Gastroesophageal sphincter (tissue), 4 donors: ENCODE measurements around the gene CYP4X1. TPM values are rescaled to one million over a fixed set of nuclear protein-coding genes. Genes with fewer than 3 reads are reported as not detected.
"Not testable (repeated sequence)": the region's sequence is repeated elsewhere in the genome, so short reads cannot be mapped to it uniquely, and the experiment has no call there.

ENCODE experiments used
- ATAC-seq: fragments of 150-250 bp; one replicate; pipeline ENCODE4 v1.9.1; 2016; ENCODE audit warnings: mild to moderate bottlenecking, moderate library complexity
- H3K27ac ChIP-seq, 4 donors: fragments of 200-600 bp; sonication (generic) in 3 of 4; 1 replicate in 3 of 4; 2 replicates in 1 of 4; pipeline ENCODE4 v1.5.1; 2016 to 2019
- H3K27me3 ChIP-seq: fragments of 200-600 bp; sonication (generic); one replicate; pipeline ENCODE4 v1.5.1; 2019
- H3K36me3 ChIP-seq, 2 donors: fragments of 200-600 bp; sonication (generic); one replicate each; pipeline ENCODE4 v1.5.1; 2019; ENCODE audit warnings: control low read depth in 1 of 2
- H3K4me1 ChIP-seq, 3 donors: fragments of 200-600 bp; sonication (generic); 1 replicate in 2 of 3; 2 replicates in 1 of 3; pipeline ENCODE4 v1.5.1; 2016 to 2019; ENCODE audit warnings: control low read depth in 2 of 3
- H3K4me3 ChIP-seq, 2 donors: fragments of 200-600 bp; sonication (generic); one replicate each; pipeline ENCODE4 v1.5.1; 2019; ENCODE audit warnings: mild to moderate bottlenecking in 1 of 2, moderate library complexity in 1 of 2
- H3K9me3 ChIP-seq, 3 donors: fragments of 200-600 bp; sonication (generic); one replicate each; pipeline ENCODE4 v1.5.1; 2017 to 2019; ENCODE audit warnings: control low read depth in 2 of 3
- CTCF ChIP-seq, 4 experiments: fragments of 200-600 bp in 2 of 4; fragments of 450-650 bp in 2 of 4; sonication (generic) in 1 of 4; IDR thresholded peaks; one replicate each; pipeline ENCODE4 v1.5.1; 2017 to 2019; ENCODE audit warnings: antibody characterized with exemption in 4 of 4, mild to moderate bottlenecking in 2 of 4, moderate library complexity in 2 of 4
- EP300 ChIP-seq: sonication (generic); formaldehyde crosslinking; IDR thresholded peaks from one replicate; pipeline ENCODE4 v1.6.1; 2017; ENCODE audit warnings: antibody characterized with exemption, mild to moderate bottlenecking
- POLR2A ChIP-seq, 2 donors: fragments of 450-650 bp; IDR thresholded peaks; one replicate each; pipeline ENCODE4 v1.6.1; 2017; ENCODE audit warnings: antibody characterized with exemption in 2 of 2, mild to moderate bottlenecking in 2 of 2, moderate library complexity in 1 of 2
- POLR2AphosphoS5 ChIP-seq: sonication (generic); formaldehyde crosslinking; IDR thresholded peaks from one replicate; pipeline ENCODE4 v1.6.1; 2017; ENCODE audit warnings: antibody characterized with exemption
- WGBS, 2 donors: methylation state at CpG; one replicate each; pipeline ENCODE4 v1.1.5; 2018; ENCODE audit warnings: low coverage in 1 of 2; 5-methylcytosine and 5-hydroxymethylcytosine counted together
- total RNA-seq, 4 donors: library from RNA; depleted of rRNA; stranded (reverse); fragments of >200 nt; gene quantifications; one replicate each; pipeline ENCODE4 v1.1.0, GENCODE V29; 2016

CYP4X1 gene
- total RNA-seq, 4 donors from 2014 or later, result 3.1 to 8.4 (median 4.5) TPM

- no peak for ATAC-seq
- H3K9me3 ChIP-seq, result peaks cover 0 to 5% (median 0%) of the 10 kb centered on the region in 3 donors
- no peak overlapping the region for H3K4me3 ChIP-seq
- WGBS, 2 donors, result 31 to 45% methylated on average over 3 of the region's 3 CpGs
- peaks cover 21% of the 10 kb centered on the region for H3K27me3 ChIP-seq
- TF ChIP-seq POLR2A (IDR thresholded peaks at IDR 0.05) (no peak), EP300 (no peak), CTCF (IDR thresholded peaks at IDR 0.05) (no peak), POLR2AphosphoS5 (no peak)
- no peak overlapping the region for H3K27ac ChIP-seq
- H3K36me3 ChIP-seq, result no peaks in the 10 kb centered on the region
- no peaks in the 10 kb centered on the region for H3K4me1 ChIP-seq
These were observed 26.7 kb upstream of the CYP4X1 start for GRCh38 chr1:46996659-46997281.

GRCh38 chr1:47002211-47002610, 21.3 kb upstream of the CYP4X1 start:
- WGBS, 2 donors, result 36% methylated on average over 1 of the region's 1 CpG; no CpG with 5 or more reads in 1 of the 2 donors
- Histone ChIP-seq H3K9me3 (peaks cover 0 to 9% (median 0%) of the 10 kb centered on the region in 3 donors), H3K27ac (no peak overlapping the region), H3K27me3 (peaks cover 28% of the 10 kb centered on the region), H3K4me3 (no peak overlapping the region), H3K4me1 (no peaks in the 10 kb centered on the region), H3K36me3 (no peaks in the 10 kb centered on the region)
- TF ChIP-seq EP300, result no peak
- no peak for TF ChIP-seq POLR2A (IDR thresholded peaks at IDR 0.05)
- no peak for TF ChIP-seq POLR2AphosphoS5
- no peak for ATAC-seq

- Histone ChIP-seq H3K27ac (no peak overlapping the region), H3K4me1 (no peaks in the 10 kb centered on the region), H3K4me3 (no peak overlapping the region), H3K27me3 (peaks cover 28% of the 10 kb centered on the region), H3K9me3 (peaks cover 0 to 9% (median 0%) of the 10 kb centered on the region in 3 donors), H3K36me3 (no peaks in the 10 kb centered on the region)
- ATAC-seq, result no peak
- WGBS, 2 donors, result 72 to 76% methylated on average over 5 of the region's 5 CpGs
- TF ChIP-seq POLR2A (IDR thresholded peaks at IDR 0.05) (no peak), CTCF (IDR thresholded peaks at IDR 0.05) (no peak), POLR2AphosphoS5 (no peak), EP300 (no peak)
These were observed 19.5 kb upstream of the CYP4X1 start for GRCh38 chr1:47003896-47004403.

GRCh38 chr1:47006437-47006836, 17.0 kb upstream of the CYP4X1 start:
- peaks cover 14% of the 10 kb centered on the region for H3K27me3 ChIP-seq
- H3K4me3 ChIP-seq, H3K4me1 ChIP-seq, H3K9me3 ChIP-seq, ATAC-seq, H3K36me3 ChIP-seq, H3K27ac ChIP-seq: not testable (repeated sequence)
- 73 to 83% methylated on average over 2 to 9 of the region's 9 CpGs for WGBS, 2 donors

- TF ChIP-seq EP300 (no peak), POLR2AphosphoS5 (no peak), CTCF (IDR thresholded peaks at IDR 0.05) (no peak), POLR2A (IDR thresholded peaks at IDR 0.05) (no peak)
- WGBS, 2 donors, result 55 to 69% methylated on average over 2 of the region's 2 CpGs
- Histone ChIP-seq H3K9me3 (no peaks in the 10 kb centered on the region), H3K4me1 (no peaks in the 10 kb centered on the region), H3K4me3 (no peak overlapping the region), H3K27me3 (no peaks in the 10 kb centered on the region), H3K36me3 (no peaks in the 10 kb centered on the region), H3K27ac (no peak overlapping the region)
- ATAC-seq, result no peak
These were observed 10.2 kb upstream of the CYP4X1 start for GRCh38 chr1:47013293-47013692.

GRCh38 chr1:47021070-47021469, 2.4 kb upstream of the CYP4X1 start:
- H3K27me3 ChIP-seq, result peaks cover 32% of the 10 kb centered on the region
- H3K27ac ChIP-seq, result peak overlapping the region in 1 of 4 donors; percentile 17
- H3K4me3 ChIP-seq, result no peak overlapping the region
- WGBS, 2 donors, result 50 to 69% methylated on average over 1 to 2 of the region's 2 CpGs
- no peaks in the 10 kb centered on the region for H3K9me3 ChIP-seq
- H3K36me3 ChIP-seq, result no peaks in the 10 kb centered on the region
- no peak for TF ChIP-seq POLR2A (IDR thresholded peaks at IDR 0.05)
- TF ChIP-seq POLR2AphosphoS5, result no peak
- no peak for TF ChIP-seq CTCF (IDR thresholded peaks at IDR 0.05)
- TF ChIP-seq EP300, result no peak
- peaks cover 0 to 17% (median 0%) of the 10 kb centered on the region in 3 donors for H3K4me1 ChIP-seq
- no peak for ATAC-seq
